ENCODE measurements around the gene WNT7B. TPM values are rescaled to one million over a fixed set of nuclear protein-coding genes. Genes with fewer than 3 reads are reported as not detected.

The WNT7B gene
- total and polyA plus RNA-seq, 2 of the 8 experiments (the other 6 are each of a cell fraction or from before 2014, with no cell fraction given) = 0.14 to 0.24 TPM

GRCh38 chr22:46021577-46021976, 44.6 kb upstream of the WNT7B start:
- ChIA-PET CTCF (ENCODE audit: partially characterized antibody) (interaction anchor here (0.6 to 2.6 kb wide), 10 partner anchors 8 to 101 kb away, joined by 3 to 17 read pairs (median 4); no protein-coding TSS in a partner anchor), POLR2A (ENCODE audit: partially characterized antibody) (interaction anchor here (1.5 kb wide), 1 partner anchor 11 kb away, joined by 3 read pairs; no protein-coding TSS in a partner anchor)
- Histone ChIP-seq H3K79me2 (ENCODE audit: control insufficient read depth in 1 of 2, insufficient read depth in 2 of 2, low read length in 2 of 2) (no peaks in the 10 kb centered on the region), H3K14ac (ENCODE audit: insufficient read length) (no peak overlapping the region), H4K5ac (ENCODE audit: insufficient read length, low read depth, low read length) (no peak overlapping the region), H4K91ac (replicated peaks; ENCODE audit: insufficient read length, low read length) (no peak overlapping the region), H3K23me2 (ENCODE audit: low read depth, low read length) (no peaks in the 10 kb centered on the region; the same call in 1 of the 2 replicates), H3K18ac (ENCODE audit: extremely low read depth, low read length) (no peak overlapping the region), H2AFZ (ENCODE audit: low read length) (no peak overlapping the region), H3K27me3 (replicated peaks in 1 of 4; ENCODE audit: control insufficient read depth in 3 of 4, extremely low read depth in 1 of 4, insufficient read depth in 3 of 4, low read length in 3 of 4) (peaks cover 2 to 25% (median 16%) of the 10 kb centered on the region in 4 experiments), H2BK20ac (ENCODE audit: low read length) (no peak overlapping the region), H3K4me3 (ENCODE audit: extremely low read depth in 1 of 4, insufficient read depth in 2 of 4, low read depth in 3 of 4, low read length in 4 of 4) (no peak overlapping the region), H3K56ac (replicated peaks; ENCODE audit: insufficient read length, low read depth, low read length) (no peak overlapping the region), H3K4me1 (replicated peaks in 1 of 4; ENCODE audit: control insufficient read depth in 3 of 4, insufficient read depth in 4 of 4, low read length in 3 of 4) (no peaks in the 10 kb centered on the region; a peak in 1 of 7 replicates), H3K36me3 (ENCODE audit: control insufficient read depth in 2 of 4, insufficient read depth in 4 of 4, low read length in 3 of 4) (no peaks in the 10 kb centered on the region), H3K23ac (ENCODE audit: insufficient read length) (no peak overlapping the region), H3K27ac (ENCODE audit: low read depth, low read length) (no peak overlapping the region), H4K8ac (ENCODE audit: extremely low read depth, insufficient read depth, low read length) (no peak overlapping the region), H3K4me2 (ENCODE audit: insufficient read depth in 1 of 2, low read depth in 2 of 2, low read length in 2 of 2) (no peak overlapping the region), H3K79me1 (ENCODE audit: low read depth, low read length) (no peaks in the 10 kb centered on the region), H2BK15ac (ENCODE audit: low read length) (no peak overlapping the region), H3K9me3 (ENCODE audit: insufficient read depth in 2 of 2, low read depth in 1 of 2, low read length in 1 of 2) (no peaks in the 10 kb centered on the region), H2BK5ac (ENCODE audit: low read depth, low read length) (no peak overlapping the region), H4K20me1 (replicated peaks in 1 of 2; ENCODE audit: control insufficient read depth in 1 of 2, insufficient read depth in 2 of 2, low read length in 2 of 2) (no peaks in the 10 kb centered on the region), H3K9ac (replicated peaks in 1 of 4; ENCODE audit: extremely low read depth in 1 of 4, low read depth in 3 of 4, low read length in 3 of 4) (no peak overlapping the region), H2AK5ac (ENCODE audit: low read depth, low read length) (0 out of 2 replicates have a peak overlapping the region, but pooled peaks have one; percentile 8), H3K4ac (replicated peaks; ENCODE audit: insufficient read length, low read depth, low read length) (no peak overlapping the region), H2BK120ac (replicated peaks; ENCODE audit: low read depth, low read length) (no peak overlapping the region), H2BK12ac (ENCODE audit: low read depth, low read length) (no peak overlapping the region)
- DNase-seq (ENCODE audit: low read depth in 1 of 2, low spot score in 2 of 2) (no peak), FAIRE-seq (no peak)
- 86% methylated on average over 3 of the region's 3 CpGs; no CpG with 5 or more reads in 1 of the 2 experiments for whole genome bisulfite sequencing, 2 experiments (ENCODE audit: extremely low coverage in 1 of 2, insufficient coverage in 1 of 2, insufficient read length in 1 of 2, insufficient replicate concordance in 2 of 2, low coverage in 1 of 2, low lambda C conversion rate in 2 of 2, missing lambda C conversion rate in 1 of 2)
- TF ChIP-seq ATF2 (IDR thresholded peaks at IDR 0.05; ENCODE audit: low read length) = no peak
- no peak for TF ChIP-seq RNF2 (IDR thresholded peaks at IDR 0.05; ENCODE audit: borderline replicate concordance, low read depth, low read length, missing control alignments, poor library complexity, severe bottlenecking)
- TF ChIP-seq TCF12 (IDR thresholded peaks at IDR 0.05; ENCODE audit: low read depth, low read length) = no peak
- no peak for TF ChIP-seq POLR2A (IDR thresholded peaks at IDR 0.05; ENCODE audit: control extremely low read depth in 1 of 2, low read depth in 2 of 2, low read length in 2 of 2)
- no peak for TF ChIP-seq ATF3 (IDR thresholded peaks at IDR 0.05; ENCODE audit: insufficient read depth, low read depth, low read length)
- no peak for TF ChIP-seq NRF1 (IDR thresholded peaks at IDR 0.05; ENCODE audit: low read depth, low read length)
- TF ChIP-seq TAF1 (IDR thresholded peaks at IDR 0.05; ENCODE audit: low read depth, low read length) = no peak
- no peak for TF ChIP-seq RAD21 (IDR thresholded peaks at IDR 0.05 in 1 of 2, conservative IDR thresholded peaks at IDR 0.05 in 1 of 2; ENCODE audit: low read depth in 2 of 2, low read length in 2 of 2)
- TF ChIP-seq ZNF274 (IDR thresholded peaks at IDR 0.05; ENCODE audit: borderline replicate concordance, extremely low read depth, low read length) = no peak
- no peak for TF ChIP-seq TBP (IDR thresholded peaks at IDR 0.05; ENCODE audit: low read depth, low read length)
- TF ChIP-seq NANOG (IDR thresholded peaks at IDR 0.05; ENCODE audit: insufficient read depth, low read depth, low read length, poor library complexity, severe bottlenecking) = no peak
